ENCODE data around the gene FERMT3.

DNA sequence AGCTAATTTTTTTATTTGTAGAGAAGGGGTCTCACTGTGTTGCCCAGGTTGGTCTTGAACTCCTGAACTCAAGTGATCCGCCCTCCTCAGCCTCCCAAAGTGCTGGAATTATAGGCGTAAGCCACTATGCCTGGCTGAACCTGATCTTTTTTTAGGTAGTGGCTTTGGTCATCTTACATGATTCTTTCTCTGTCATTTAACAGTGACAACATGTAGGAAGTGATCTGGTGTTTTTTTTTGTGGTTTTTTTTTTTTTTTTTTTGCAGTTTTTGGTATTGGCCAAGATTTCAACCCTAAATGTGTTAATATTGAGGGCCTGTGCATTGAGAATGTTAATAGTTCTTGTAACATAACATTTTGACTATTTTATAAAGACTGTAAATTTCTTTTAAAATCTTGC lies 8.0 kb upstream of the FERMT3 start:
- TF ChIP-seq, protein P1, sequence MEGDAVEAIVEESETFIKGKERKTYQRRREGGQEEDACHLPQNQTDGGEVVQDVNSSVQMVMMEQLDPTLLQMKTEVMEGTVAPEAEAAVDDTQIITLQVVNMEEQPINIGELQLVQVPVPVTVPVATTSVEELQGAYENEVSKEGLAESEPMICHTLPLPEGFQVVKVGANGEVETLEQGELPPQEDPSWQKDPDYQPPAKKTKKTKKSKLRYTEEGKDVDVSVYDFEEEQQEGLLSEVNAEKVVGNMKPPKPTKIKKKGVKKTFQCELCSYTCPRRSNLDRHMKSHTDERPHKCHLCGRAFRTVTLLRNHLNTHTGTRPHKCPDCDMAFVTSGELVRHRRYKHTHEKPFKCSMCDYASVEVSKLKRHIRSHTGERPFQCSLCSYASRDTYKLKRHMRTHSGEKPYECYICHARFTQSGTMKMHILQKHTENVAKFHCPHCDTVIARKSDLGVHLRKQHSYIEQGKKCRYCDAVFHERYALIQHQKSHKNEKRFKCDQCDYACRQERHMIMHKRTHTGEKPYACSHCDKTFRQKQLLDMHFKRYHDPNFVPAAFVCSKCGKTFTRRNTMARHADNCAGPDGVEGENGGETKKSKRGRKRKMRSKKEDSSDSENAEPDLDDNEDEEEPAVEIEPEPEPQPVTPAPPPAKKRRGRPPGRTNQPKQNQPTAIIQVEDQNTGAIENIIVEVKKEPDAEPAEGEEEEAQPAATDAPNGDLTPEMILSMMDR (IDR thresholded peaks at IDR 0.05), result no peak
- TF ChIP-seq POLR2A (IDR thresholded peaks at IDR 0.05) (no peak), POLR2AphosphoS5 (IDR thresholded peaks at IDR 0.05; ENCODE audit: insufficient read depth in 1 of 2, low read depth in 1 of 2) (no peak)
